ENCODE results near the gene C7orf33. TPM values are rescaled to one million over a fixed set of nuclear protein-coding genes. Genes with fewer than 3 reads are reported as not detected.

The C7orf33 gene
- total and polyA plus RNA-seq, 9 of the 15 experiments (the other 6 are each of a cell fraction or from before 2014, with no cell fraction given) = 0.04 TPM; not detected in 8

DNA sequence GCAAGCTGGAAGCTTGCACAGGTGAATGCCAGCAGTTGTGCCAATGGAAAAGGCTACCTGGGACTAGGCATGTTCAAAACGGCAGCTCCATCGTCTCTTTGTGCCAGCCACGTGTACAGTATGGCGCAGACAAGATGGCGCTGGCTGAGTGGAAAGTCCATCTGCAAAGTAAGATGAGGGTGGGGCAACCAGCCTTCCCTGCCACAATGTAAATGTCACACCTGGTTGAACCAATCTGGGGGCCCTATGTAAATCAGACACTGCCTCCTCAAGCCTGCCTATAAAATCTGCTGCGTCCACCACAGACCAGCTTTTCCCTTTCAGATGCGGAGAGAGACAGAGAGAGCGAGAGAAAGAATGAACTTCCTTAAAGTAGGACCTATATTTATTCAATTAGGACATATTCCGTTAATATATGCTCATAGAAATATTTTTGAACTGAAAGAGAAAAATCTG is 18.5 kb upstream of the C7orf33 start (continued):
- TF ChIP-seq GABPB1 (CRISPR knock-in tag; IDR thresholded peaks at IDR 0.05) (0 out of 2 replicates have a peak, but pooled peaks have one; percentile 40), ZNF398 (CRISPR knock-in tag; IDR thresholded peaks at IDR 0.05) (no peak), UBTF (IDR thresholded peaks at IDR 0.05; ENCODE audit: borderline replicate concordance in 1 of 2, low read depth in 2 of 2, low read length in 2 of 2) (no peak), MEIS2 (IDR thresholded peaks at IDR 0.05; ENCODE audit: partially characterized antibody) (peak; percentile 19), SUPT5H (IDR thresholded peaks at IDR 0.05) (peak; percentile 59; the same call in 1 of the 2 replicates), POLR2AphosphoS5 (IDR thresholded peaks at IDR 0.05; ENCODE audit: control insufficient read depth, insufficient read depth, low read depth, low read length) (peak; percentile 74), EP400 (IDR thresholded peaks at IDR 0.05) (peak; percentile 96), HNRNPLL (IDR thresholded peaks at IDR 0.05; ENCODE audit: low read depth, low read length, poor library complexity, severe bottlenecking) (no peak), TFAP4 (CRISPR knock-in tag; IDR thresholded peaks at IDR 0.05; ENCODE audit: borderline replicate concordance) (peak; percentile 34; the same call in 1 of the 2 replicates), ADNP (tag; IDR thresholded peaks at IDR 0.05) (no peak), ZBTB49 (CRISPR knock-in tag; IDR thresholded peaks at IDR 0.05; ENCODE audit: borderline replicate concordance) (no peak), TBP (optimal IDR thresholded peaks at IDR 0.05; ENCODE audit: low read depth, low read length) (peak; percentile 88), L3MBTL2 (IDR thresholded peaks at IDR 0.05) (peak; percentile 99), NR4A1 (CRISPR knock-in tag; IDR thresholded peaks at IDR 0.05) (no peak), NR4A1 (tag; IDR thresholded peaks at IDR 0.05) (no peak), NRF1 (conservative IDR thresholded peaks at IDR 0.05 in 1 of 2, IDR thresholded peaks at IDR 0.05 in 1 of 2) (0 out of 4 replicates have a peak, but pooled peaks have one; percentile 11 to 33), ZNF282 (CRISPR knock-in tag; IDR thresholded peaks at IDR 0.05) (no peak), MAZ (CRISPR knock-in tag; conservative IDR thresholded peaks at IDR 0.05 in 1 of 2, IDR thresholded peaks at IDR 0.05 in 1 of 2) (peak in 1 of 2 experiments; percentile 41; a peak in 1 of 4 replicates), PYGO2 (tag; IDR thresholded peaks at IDR 0.05) (no peak), RNF2 (IDR thresholded peaks at IDR 0.05) (peak; percentile 45; the same call in 1 of the 2 replicates)
- TF ChIP-seq, protein P1, sequence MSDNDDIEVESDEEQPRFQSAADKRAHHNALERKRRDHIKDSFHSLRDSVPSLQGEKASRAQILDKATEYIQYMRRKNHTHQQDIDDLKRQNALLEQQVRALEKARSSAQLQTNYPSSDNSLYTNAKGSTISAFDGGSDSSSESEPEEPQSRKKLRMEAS (CRISPR knock-in tag; IDR thresholded peaks at IDR 0.05) = peak; percentile 84
